H7 (cell line): ENCODE results near the gene CCNT2. TPM values are rescaled to one million over a fixed set of nuclear protein-coding genes. Genes with fewer than 3 reads are reported as not detected.
"Not testable (repeated sequence)": the region's sequence is repeated elsewhere in the genome, so short reads cannot be mapped to it uniquely, and the experiment has no call there.

Source experiments
- DNase-seq: peaks from one replicate; pipeline ENCODE4 v3.0.0; 2012
- H3K27me3 ChIP-seq: 2 replicates; pipeline ENCODE4 v1.6.0; 2011; ENCODE audit warnings: mild to moderate bottlenecking, low read length; ENCODE audit not compliant: control insufficient read depth, insufficient read depth
- H3K36me3 ChIP-seq: replicated peaks from 2 replicates; pipeline ENCODE4 v1.5.1; 2011; ENCODE audit warnings: low read length; ENCODE audit not compliant: control insufficient read depth, insufficient read depth
- H3K4me3 ChIP-seq: 2 replicates; pipeline ENCODE4 v1.5.1; 2011; ENCODE audit warnings: low read depth, mild to moderate bottlenecking, control low read depth, low read length, moderate library complexity; ENCODE audit not compliant: insufficient read depth
- total RNA-seq: library from RNA; depleted of rRNA; stranded (reverse); fragments of >200 nt; shearing (Covaris generic); gene quantifications from 2 replicates; pipeline ENCODE4 v1.2.3, GENCODE V29; 2014; rRNA removed

Gene CCNT2
- 30.1 and 33.7 TPM in 2 replicates for total RNA-seq

DNA sequence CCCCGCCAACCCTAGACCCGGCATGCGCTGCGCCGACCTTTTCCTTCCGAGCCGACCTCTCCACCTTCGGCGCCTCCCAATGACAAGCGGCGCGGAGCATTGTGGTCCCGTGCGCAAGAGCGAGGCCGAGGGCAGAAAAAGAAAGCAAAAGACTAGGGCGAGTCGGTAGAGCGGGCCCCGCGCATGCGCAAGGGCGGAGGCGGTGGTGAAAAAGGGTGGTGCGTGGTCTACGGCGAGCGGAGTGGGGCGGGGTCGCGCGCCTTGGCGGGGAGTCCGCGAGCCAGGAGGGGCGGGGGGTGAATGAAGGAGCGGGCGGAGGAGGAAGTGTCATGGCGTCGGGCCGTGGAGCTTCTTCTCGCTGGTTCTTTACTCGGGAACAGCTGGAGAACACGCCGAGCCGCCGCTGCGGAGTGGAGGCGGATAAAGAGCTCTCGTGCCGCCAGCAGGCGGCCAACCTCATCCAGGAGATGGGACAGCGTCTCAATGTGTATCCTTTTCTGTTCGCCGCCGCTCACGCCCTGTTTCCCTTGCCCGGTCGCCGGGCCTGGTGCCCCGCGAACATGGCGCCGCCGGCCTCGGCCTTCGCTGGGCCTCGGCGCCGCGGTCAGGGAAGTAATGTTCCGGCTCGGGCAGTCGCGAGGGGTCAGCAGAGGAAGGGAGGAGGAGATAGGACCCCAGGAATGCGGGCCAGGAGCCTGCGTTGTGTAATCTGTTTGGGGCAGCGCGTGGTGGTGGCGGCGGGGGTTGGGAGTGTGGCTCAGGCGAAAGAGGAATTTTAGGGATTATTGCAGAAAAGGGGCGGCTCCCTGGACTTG is at the start of gene CCNT2:
Gene CCNT2, plus strand, starts transcription at position 297 of the 815 bp plus-strand sequence. Its CDS starts 33 bp downstream, at position 330.
- Histone ChIP-seq H3K27me3 (no peaks in the 10 kb centered on the region), H3K36me3 (no peaks in the 10 kb centered on the region), H3K4me3 (peak within 1 kb of the TSS; percentile 79)
- peak; percentile 97 for DNase-seq

DNA sequence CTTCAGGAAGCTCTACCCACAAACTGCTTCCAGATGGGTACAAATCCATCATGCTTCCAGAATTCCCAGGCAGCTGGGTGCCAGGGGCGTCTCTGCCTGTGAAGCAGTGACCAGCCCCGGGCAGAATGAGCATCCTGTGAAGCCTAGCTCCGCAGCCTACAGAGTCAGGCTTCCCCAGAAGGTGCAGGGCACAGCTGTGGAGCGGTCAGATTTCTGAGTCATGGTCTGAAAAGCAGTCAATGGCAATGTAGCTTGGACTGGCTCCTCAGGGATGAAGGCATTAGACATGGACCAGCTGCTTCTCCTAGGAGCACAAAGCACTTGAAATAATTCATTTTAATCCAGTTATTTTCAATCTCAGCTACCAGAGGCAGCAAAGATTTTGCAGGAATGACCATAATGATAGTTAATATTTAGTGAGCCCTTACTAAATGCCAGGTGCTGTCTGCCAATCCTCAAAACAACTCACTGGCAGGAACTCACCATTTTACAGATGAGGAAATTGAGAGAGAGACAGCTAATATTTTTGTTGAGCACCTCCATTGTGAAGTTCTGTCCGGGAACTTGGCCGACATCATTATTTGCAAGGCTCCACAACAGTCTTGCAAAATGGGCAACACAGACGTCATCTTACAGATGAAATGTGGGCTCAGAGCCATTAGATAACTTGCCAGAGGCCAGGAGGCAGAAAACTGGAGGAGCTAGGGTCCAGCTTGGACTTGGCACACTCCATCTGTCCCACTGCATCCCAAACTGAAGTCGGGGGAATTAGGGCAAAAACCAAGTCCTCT is 48.5 kb upstream of the CCNT2 start:
- H3K27me3 ChIP-seq: no peaks in the 10 kb centered on the region
- DNase-seq: no peak
- no peaks in the 10 kb centered on the region for H3K36me3 ChIP-seq
- H3K4me3 ChIP-seq: no peak overlapping the region

DNA sequence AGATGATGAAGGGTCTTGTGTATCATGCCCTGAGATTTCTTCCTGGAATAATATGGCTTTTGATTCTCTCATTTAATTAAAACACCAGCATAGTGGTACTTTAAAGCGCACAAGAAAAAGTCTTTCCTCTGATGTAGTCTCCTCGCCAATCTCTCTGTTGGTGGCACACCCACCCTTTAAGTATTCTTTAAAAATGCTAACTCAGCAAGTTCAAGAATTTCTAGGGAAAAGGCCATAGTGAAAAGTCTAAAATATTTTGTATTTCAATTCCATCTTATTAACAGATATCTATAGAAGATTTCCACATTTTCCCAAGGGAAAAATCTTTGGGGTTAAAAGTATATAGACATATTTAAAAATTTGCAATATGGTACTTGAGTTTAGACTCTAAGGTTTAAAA is 45.5 kb upstream of the CCNT2 start:
- H3K4me3 ChIP-seq: no peak overlapping the region
- no peaks in the 10 kb centered on the region for H3K27me3 ChIP-seq
- H3K36me3 ChIP-seq: no peaks in the 10 kb centered on the region
- DNase-seq: no peak

DNA sequence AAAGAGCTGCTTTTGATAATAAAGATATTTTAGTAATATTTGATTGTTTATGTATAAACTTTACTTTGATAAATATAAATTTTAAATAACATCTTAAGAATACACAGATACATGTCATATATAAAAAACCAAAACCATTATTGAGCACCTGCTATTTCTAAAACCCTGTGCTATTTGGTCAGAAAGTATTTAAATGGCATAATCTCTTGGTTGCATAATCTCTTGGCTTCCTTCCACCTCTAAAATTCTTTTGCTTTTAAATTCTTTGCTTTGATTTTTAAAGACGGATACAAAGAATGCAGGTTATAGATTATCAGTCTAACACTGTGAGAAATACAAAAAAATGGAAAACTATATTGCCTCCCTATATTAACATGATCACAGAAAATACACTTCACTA is 43.3 kb upstream of the CCNT2 start:
- no peaks in the 10 kb centered on the region for H3K27me3 ChIP-seq
- H3K36me3 ChIP-seq: no peaks in the 10 kb centered on the region
- no peak for DNase-seq
- no peak overlapping the region for H3K4me3 ChIP-seq

DNA sequence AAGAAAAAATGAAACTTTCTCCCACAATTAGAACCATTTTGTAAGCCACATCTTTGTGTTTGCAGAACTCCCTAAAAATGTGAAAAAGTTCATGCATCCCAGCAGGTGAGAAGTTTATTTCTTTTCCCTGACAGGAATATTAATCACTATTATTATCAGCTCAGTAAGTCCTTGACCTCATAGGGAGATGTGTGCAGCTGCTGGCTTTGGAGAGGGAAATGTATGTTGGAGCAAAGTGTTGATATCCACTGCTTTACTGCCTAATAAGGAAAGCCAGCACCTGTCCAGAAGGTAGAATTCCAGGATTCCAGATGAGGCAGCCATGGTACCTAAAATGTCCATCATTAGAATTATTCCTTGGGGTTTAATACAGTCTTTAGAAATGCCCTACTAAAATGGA is 35.8 kb upstream of the CCNT2 start:
- H3K4me3 ChIP-seq: no peak overlapping the region
- no peaks in the 10 kb centered on the region for H3K36me3 ChIP-seq
- no peaks in the 10 kb centered on the region for H3K27me3 ChIP-seq
- no peak for DNase-seq

GRCh38 chr2:134883552-134884293 is 34.9 kb upstream of the CCNT2 start:
- H3K36me3 ChIP-seq: no peaks in the 10 kb centered on the region
- no peak for DNase-seq
- H3K4me3 ChIP-seq: no peak overlapping the region

GRCh38 chr2:134884435-134884834 is 34.2 kb upstream of the CCNT2 start:
- no peak for DNase-seq
- Histone ChIP-seq H3K4me3 (no peak overlapping the region), H3K36me3 (no peaks in the 10 kb centered on the region), H3K27me3 (no peaks in the 10 kb centered on the region)

More at GRCh38 chr2:134883552-134884293, 34.9 kb upstream of the CCNT2 start:
- no peaks in the 10 kb centered on the region for H3K27me3 ChIP-seq

- no peaks in the 10 kb centered on the region for H3K36me3 ChIP-seq
- DNase-seq: no peak
- H3K27me3 ChIP-seq: no peaks in the 10 kb centered on the region
- H3K4me3 ChIP-seq: no peak overlapping the region
Measured at GRCh38 chr2:134892282-134893035, 26.2 kb upstream of the CCNT2 start.

DNA sequence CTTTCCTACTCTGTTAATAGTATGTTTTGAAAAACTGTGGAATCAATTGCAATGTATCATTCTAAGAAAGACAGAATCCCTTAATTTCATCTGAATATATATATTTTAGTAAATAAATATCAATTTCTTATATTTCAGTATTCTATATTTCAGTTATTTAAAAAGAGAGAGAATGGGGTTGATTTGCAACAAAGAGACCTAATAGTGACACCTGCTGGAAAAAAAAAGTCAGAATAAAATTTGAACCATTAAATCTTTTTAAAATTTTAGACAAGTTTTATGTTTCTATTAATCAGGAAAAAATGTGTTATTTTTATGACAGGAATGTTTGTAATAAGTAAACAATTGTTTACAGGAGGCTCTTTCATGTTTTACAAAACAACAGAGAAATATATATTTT is 20.7 kb upstream of the CCNT2 start:
- DNase-seq: no peak
- no peaks in the 10 kb centered on the region for H3K27me3 ChIP-seq
- H3K36me3 ChIP-seq: no peaks in the 10 kb centered on the region
- H3K4me3 ChIP-seq: no peak overlapping the region

- H3K36me3 ChIP-seq: no peaks in the 10 kb centered on the region
- DNase-seq: no peak
- H3K27me3 ChIP-seq: no peaks in the 10 kb centered on the region
- H3K4me3 ChIP-seq: no peak overlapping the region
Measured at GRCh38 chr2:134899204-134899603, 19.4 kb upstream of the CCNT2 start.

DNA sequence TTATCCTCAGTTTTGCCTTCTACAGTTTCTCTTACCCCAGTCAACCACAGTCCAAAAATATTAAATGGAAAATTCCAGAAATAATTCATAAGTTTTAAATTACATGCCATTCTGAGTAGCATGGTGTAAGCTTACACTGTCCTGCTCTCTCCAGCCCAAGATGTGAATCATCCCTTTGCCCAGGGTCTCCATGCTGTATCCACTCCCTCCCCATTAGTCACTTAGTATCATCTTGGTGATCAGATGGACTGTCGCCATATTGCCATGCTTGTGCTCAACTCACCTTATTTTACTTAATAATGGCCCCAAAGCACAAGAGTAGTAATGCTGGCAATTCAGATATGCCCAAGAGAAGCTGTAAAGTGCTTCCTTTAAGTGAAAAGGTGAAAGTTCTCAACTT is 18.5 kb upstream of the CCNT2 start:
- no peaks in the 10 kb centered on the region for H3K27me3 ChIP-seq
- H3K36me3 ChIP-seq: no peaks in the 10 kb centered on the region
- no peak for DNase-seq
- no peak overlapping the region for H3K4me3 ChIP-seq

DNA sequence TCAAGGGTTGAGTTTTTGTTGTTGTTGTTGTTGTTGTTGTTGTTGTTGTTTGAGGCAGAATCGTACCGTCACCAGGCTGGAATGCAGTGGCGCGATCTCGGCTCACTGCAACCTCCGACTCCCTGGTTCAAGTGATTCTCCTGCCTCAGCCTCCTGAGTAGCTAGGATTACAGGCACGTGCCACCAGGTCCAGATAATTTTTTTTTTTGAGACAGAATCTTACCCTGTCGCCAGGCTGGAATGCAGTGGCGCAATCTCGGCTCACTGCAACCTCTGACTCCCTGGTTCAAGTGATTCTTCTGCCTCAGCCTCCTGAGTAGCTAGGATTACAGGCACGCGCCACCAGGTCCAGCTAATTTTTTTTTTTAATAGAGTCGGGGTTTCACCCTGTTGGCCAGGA is 14.9 kb upstream of the CCNT2 start:
- H3K27me3 ChIP-seq, H3K4me3 ChIP-seq, DNase-seq, H3K36me3 ChIP-seq: not testable (repeated sequence)

GRCh38 chr2:134905168-134905567 is 13.5 kb upstream of the CCNT2 start:
- Histone ChIP-seq H3K4me3 (no peak overlapping the region), H3K36me3 (no peaks in the 10 kb centered on the region), H3K27me3 (no peaks in the 10 kb centered on the region)
- no peak for DNase-seq

GRCh38 chr2:134906726-134907125 is 11.9 kb upstream of the CCNT2 start:
- Histone ChIP-seq H3K4me3 (no peak overlapping the region), H3K27me3 (no peaks in the 10 kb centered on the region), H3K36me3 (no peaks in the 10 kb centered on the region)
- DNase-seq: no peak
